ENCODE data around the gene TFG. TPM values are rescaled to one million over a fixed set of nuclear protein-coding genes. Genes with fewer than 3 reads are reported as not detected.

TFG gene
- total RNA-seq, 4 donors from 2014 or later, result 61.0 to 74.4 (median 64.9) TPM

GRCh38 chr3:100782906-100783305 lies 73.6 kb downstream of the TFG start:
- DNase-seq (ENCODE audit: extremely low spot score), result no peak
- peaks cover 0 to 27% (median under 1%) of the 10 kb centered on the region in 4 donors for H3K36me3 ChIP-seq
- H3K4me1 ChIP-seq, result peaks cover 2 to 14% (median 12%) of the 10 kb centered on the region in 4 donors
- H3K27ac ChIP-seq (replicated peaks in 1 of 4), result peak overlapping the region in 1 of 4 donors; percentile 17
- no peak for TF ChIP-seq CTCF (IDR thresholded peaks at IDR 0.05)
- no peak for TF ChIP-seq EP300 (IDR thresholded peaks at IDR 0.05)
- no peak for TF ChIP-seq POLR2AphosphoS5 (IDR thresholded peaks at IDR 0.05)
- TF ChIP-seq POLR2A (IDR thresholded peaks at IDR 0.05; ENCODE audit: low read depth), result no peak
- 33% methylated on average over 3 of the region's 3 CpGs for WGBS
- no peaks in the 10 kb centered on the region for H3K27me3 ChIP-seq
- intact Hi-C loops (cut with DNase I), result no loop called here
- H3K9me3 ChIP-seq, result peaks cover 0 to 10% (median 4%) of the 10 kb centered on the region in 4 donors
- H3K4me3 ChIP-seq, result no peak overlapping the region

GRCh38 chr3:100783619-100784018 lies 74.3 kb downstream of the TFG start:
- peaks cover 0 to 10% (median 4%) of the 10 kb centered on the region in 4 donors for H3K9me3 ChIP-seq
- DNase-seq (ENCODE audit: extremely low spot score), result no peak
- TF ChIP-seq CTCF (IDR thresholded peaks at IDR 0.05), result no peak
- no peak for TF ChIP-seq POLR2A (IDR thresholded peaks at IDR 0.05; ENCODE audit: low read depth)
- TF ChIP-seq POLR2AphosphoS5 (IDR thresholded peaks at IDR 0.05), result no peak
- TF ChIP-seq EP300 (IDR thresholded peaks at IDR 0.05), result no peak
- no peak overlapping the region for H3K4me3 ChIP-seq
- WGBS, result 89% methylated on average over 3 of the region's 3 CpGs
- H3K27me3 ChIP-seq, result no peaks in the 10 kb centered on the region
- H3K4me1 ChIP-seq, result peaks cover 2 to 14% (median 12%) of the 10 kb centered on the region in 4 donors
- no peak overlapping the region for H3K27ac ChIP-seq (replicated peaks in 1 of 4)
- intact Hi-C loops (cut with DNase I), result no loop called here
- H3K36me3 ChIP-seq, result peaks cover 0 to 29% (median 0%) of the 10 kb centered on the region in 4 donors

GRCh38 chr3:100789579-100789978 lies 80.3 kb downstream of the TFG start:
- no peak for DNase-seq (ENCODE audit: extremely low spot score)
- intact Hi-C loops (cut with DNase I), result no loop called here
- no peak overlapping the region for H3K27ac ChIP-seq (replicated peaks in 1 of 4)
- peaks cover 0 to 10% (median 4%) of the 10 kb centered on the region in 4 donors for H3K9me3 ChIP-seq
- WGBS, result 92% methylated on average over 2 of the region's 2 CpGs
- no peak overlapping the region for H3K4me3 ChIP-seq
- no peaks in the 10 kb centered on the region for H3K27me3 ChIP-seq
- peaks cover 0 to 29% (median 0%) of the 10 kb centered on the region in 4 donors for H3K36me3 ChIP-seq
- no peaks in the 10 kb centered on the region for H3K4me1 ChIP-seq
- TF ChIP-seq CTCF (IDR thresholded peaks at IDR 0.05) (no peak), POLR2AphosphoS5 (IDR thresholded peaks at IDR 0.05) (no peak), POLR2A (IDR thresholded peaks at IDR 0.05; ENCODE audit: low read depth) (no peak), EP300 (IDR thresholded peaks at IDR 0.05) (no peak)

DNA sequence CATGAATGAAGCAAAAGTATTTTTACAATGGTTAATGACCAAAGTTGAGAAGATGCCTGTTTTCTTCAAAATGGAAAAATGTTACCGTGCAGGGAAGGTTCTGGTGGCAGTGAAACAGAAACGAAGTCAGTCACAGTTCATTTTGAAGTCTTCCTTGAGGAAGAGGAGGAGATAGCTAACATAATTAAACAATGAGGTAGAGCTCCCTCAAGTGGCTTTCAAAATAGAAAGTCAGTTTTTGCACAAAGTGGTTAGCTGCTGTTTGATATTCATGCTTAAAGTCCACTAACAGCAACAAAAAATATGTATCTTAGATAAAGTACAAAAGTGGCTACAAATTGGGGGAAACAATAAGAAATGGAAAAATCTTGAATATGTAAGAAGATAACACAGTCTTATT lies 87.3 kb downstream of the TFG start:
- 33% methylated on average over 2 of the region's 2 CpGs for WGBS
- no peak overlapping the region for H3K4me3 ChIP-seq
- H3K36me3 ChIP-seq, result peaks cover 0 to 4% (median 0%) of the 10 kb centered on the region in 4 donors
- DNase-seq (ENCODE audit: extremely low spot score), result no peak
- intact Hi-C loops (cut with DNase I), result no loop called here
- peaks cover 0 to 19% (median 11%) of the 10 kb centered on the region in 4 donors for H3K4me1 ChIP-seq
- H3K9me3 ChIP-seq, result no peaks in the 10 kb centered on the region
- TF ChIP-seq CTCF (IDR thresholded peaks at IDR 0.05), result peak; percentile 8 to 34 (median 21)
- TF ChIP-seq POLR2AphosphoS5 (IDR thresholded peaks at IDR 0.05), result no peak
- no peak overlapping the region for H3K27ac ChIP-seq (replicated peaks in 1 of 4)
- H3K27me3 ChIP-seq, result no peaks in the 10 kb centered on the region

DNA sequence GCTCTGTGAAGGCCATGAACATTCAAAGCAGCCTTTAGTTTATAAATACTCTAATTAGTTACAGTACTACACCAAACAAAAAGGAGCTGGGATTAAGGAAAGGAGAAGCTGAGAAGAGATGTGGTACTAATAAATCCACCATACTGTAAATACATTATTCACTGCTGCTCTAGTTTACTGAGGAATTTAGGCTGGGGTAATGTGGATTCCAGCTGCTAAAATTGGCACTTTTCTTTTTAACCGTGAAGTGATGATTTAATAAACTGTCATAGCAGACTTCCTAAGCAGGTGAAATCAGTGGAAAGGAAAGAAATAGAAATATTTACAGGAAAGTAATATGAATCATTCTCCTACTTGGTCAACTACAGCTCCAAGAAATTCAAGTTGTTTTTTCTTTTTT lies 88.7 kb downstream of the TFG start:
- intact Hi-C loops (cut with DNase I), result no loop called here
- DNase-seq (ENCODE audit: extremely low spot score), result no peak
- TF ChIP-seq EP300 (IDR thresholded peaks at IDR 0.05) (no peak), POLR2A (IDR thresholded peaks at IDR 0.05; ENCODE audit: low read depth) (no peak), POLR2AphosphoS5 (IDR thresholded peaks at IDR 0.05) (no peak), CTCF (IDR thresholded peaks at IDR 0.05) (no peak)
- Histone ChIP-seq H3K9me3 (no peaks in the 10 kb centered on the region), H3K27ac (replicated peaks in 1 of 4) (no peak overlapping the region), H3K4me3 (no peak overlapping the region), H3K36me3 (peaks cover 0 to 4% (median 0%) of the 10 kb centered on the region in 4 donors), H3K27me3 (no peaks in the 10 kb centered on the region), H3K4me1 (peaks cover 0 to 19% (median 11%) of the 10 kb centered on the region in 4 donors)
- WGBS, result 28% methylated on average over 1 of the region's 1 CpG
